Mammary epithelial cell (primary cell): ENCODE data around the gene TMEM163.

Experiments
- CTCF ChIP-seq, 2 donors: IDR thresholded peaks in 1 of 2; conservative IDR thresholded peaks in 1 of 2; 2 replicates each; pipeline ENCODE4 v1.5.1; 2011 to 2012; ENCODE audit warnings: inconsistent platforms in 2 of 2, low read length in 2 of 2, mild to moderate bottlenecking in 2 of 2, control low read depth in 1 of 2, low read depth in 1 of 2; ENCODE audit not compliant: insufficient read depth in 1 of 2; ENCODE audit errors: extremely low read depth in 1 of 2
- EZH2 ChIP-seq: IDR thresholded peaks from 2 replicates; pipeline ENCODE4 v1.6.1; 2012; ENCODE audit warnings: low read length, inconsistent platforms, borderline replicate concordance

- TF ChIP-seq EZH2 = no peak
- no peak for TF ChIP-seq CTCF (conservative IDR thresholded peaks at IDR 0.05 in 1 of 2, IDR thresholded peaks at IDR 0.05 in 1 of 2; ENCODE audit: extremely low read depth in 1 of 2, insufficient read depth in 1 of 2, low read depth in 1 of 2, low read length in 2 of 2)
Observed at GRCh38 chr2:134458473-134458853, 260.3 kb downstream of the TMEM163 start.
